ENCODE data around the gene BCAS1. TPM values are rescaled to one million over a fixed set of nuclear protein-coding genes. Genes with fewer than 3 reads are reported as not detected.
A peak's percentile ranks its signal among the peaks of the same experiment; 100 is the strongest.

BCAS1 gene
- total RNA-seq, 2 donors from 2014 or later = not detected

DNA sequence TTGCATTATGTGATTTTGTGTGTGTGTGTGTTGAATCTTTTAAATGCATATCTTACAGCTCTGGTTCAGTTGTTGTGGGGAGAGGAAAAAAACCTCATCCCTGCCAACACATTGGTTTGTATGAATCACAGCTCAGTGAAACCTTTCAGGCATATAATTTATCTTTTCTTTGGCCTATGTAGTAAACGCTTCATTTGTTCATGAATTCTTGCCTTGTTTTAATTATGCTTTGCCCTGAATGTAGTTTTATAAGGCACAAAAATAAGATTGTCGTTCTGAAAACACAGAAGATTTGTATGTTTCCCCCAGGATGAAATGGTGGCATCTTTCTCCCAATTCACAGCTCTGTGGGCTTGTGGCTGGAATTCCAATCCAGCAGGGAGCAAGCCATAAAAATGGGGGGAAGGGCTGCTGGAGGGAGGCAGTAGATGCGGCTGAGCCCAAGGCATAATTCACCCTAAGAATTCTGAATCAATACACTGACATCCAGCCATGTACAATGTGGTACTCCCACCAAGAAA is 45.1 kb downstream of the BCAS1 start:
- H3K27ac ChIP-seq (ENCODE audit: low read depth, low read length) = no peak overlapping the region
- no peaks in the 10 kb centered on the region for H3K4me1 ChIP-seq (ENCODE audit: control insufficient read depth, insufficient read depth, low read length)
- H3K9ac ChIP-seq (ENCODE audit: extremely low read depth, low read length, poor library complexity, severe bottlenecking) = no peak overlapping the region
- H3K36me3 ChIP-seq (ENCODE audit: control insufficient read depth, insufficient read depth, low read length) = no peaks in the 10 kb centered on the region
- no peaks in the 10 kb centered on the region for H3K27me3 ChIP-seq (ENCODE audit: control insufficient read depth, insufficient read depth, low read length, poor library complexity, severe bottlenecking)
- Mint-ChIP-seq H3K27me3 (ENCODE audit: insufficient read depth) (no peaks in the 10 kb centered on the region), H3K4me3 (no peak overlapping the region), H3K9me3 (no peaks in the 10 kb centered on the region), H3K4me1 (peaks cover 2% of the 10 kb centered on the region), H3K36me3 (ENCODE audit: low read depth) (no peaks in the 10 kb centered on the region), H3K27ac (no peak overlapping the region)
- DNase-seq = peak; percentile 53
- H3K4me3 ChIP-seq (ENCODE audit: low read length) = no peak overlapping the region
- TF ChIP-seq, protein P1, sequence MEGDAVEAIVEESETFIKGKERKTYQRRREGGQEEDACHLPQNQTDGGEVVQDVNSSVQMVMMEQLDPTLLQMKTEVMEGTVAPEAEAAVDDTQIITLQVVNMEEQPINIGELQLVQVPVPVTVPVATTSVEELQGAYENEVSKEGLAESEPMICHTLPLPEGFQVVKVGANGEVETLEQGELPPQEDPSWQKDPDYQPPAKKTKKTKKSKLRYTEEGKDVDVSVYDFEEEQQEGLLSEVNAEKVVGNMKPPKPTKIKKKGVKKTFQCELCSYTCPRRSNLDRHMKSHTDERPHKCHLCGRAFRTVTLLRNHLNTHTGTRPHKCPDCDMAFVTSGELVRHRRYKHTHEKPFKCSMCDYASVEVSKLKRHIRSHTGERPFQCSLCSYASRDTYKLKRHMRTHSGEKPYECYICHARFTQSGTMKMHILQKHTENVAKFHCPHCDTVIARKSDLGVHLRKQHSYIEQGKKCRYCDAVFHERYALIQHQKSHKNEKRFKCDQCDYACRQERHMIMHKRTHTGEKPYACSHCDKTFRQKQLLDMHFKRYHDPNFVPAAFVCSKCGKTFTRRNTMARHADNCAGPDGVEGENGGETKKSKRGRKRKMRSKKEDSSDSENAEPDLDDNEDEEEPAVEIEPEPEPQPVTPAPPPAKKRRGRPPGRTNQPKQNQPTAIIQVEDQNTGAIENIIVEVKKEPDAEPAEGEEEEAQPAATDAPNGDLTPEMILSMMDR (conservative IDR thresholded peaks at IDR 0.05) = no peak
- 70 to 79% methylated on average over 2 to 3 of the region's 3 CpGs for WGBS, 2 experiments (ENCODE audit: insufficient coverage in 1 of 2, insufficient read length in 1 of 2)
- no peaks in the 10 kb centered on the region for H3K9me3 ChIP-seq (ENCODE audit: control insufficient read depth, low read length)

DNA sequence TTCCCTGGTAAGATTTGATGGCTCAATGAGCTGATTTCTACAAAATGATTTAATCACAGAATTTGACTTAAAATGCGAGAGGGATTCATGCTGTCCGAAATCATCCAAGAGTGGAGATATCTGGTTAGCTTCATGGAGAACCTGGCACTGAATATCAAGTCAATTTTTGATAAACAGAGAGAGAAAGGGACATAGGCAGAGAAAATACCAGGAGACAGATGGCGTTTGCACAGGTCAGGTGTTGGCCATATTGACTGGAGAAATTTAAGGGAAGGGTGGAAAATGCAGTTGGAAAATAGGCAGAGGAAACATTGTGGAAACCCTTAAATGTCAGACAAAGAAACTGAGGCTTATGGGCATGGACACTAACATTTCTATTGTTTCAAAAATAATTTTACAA is 47.0 kb downstream of the BCAS1 start:
- TF ChIP-seq, protein P1 (conservative IDR thresholded peaks at IDR 0.05) = no peak

DNA sequence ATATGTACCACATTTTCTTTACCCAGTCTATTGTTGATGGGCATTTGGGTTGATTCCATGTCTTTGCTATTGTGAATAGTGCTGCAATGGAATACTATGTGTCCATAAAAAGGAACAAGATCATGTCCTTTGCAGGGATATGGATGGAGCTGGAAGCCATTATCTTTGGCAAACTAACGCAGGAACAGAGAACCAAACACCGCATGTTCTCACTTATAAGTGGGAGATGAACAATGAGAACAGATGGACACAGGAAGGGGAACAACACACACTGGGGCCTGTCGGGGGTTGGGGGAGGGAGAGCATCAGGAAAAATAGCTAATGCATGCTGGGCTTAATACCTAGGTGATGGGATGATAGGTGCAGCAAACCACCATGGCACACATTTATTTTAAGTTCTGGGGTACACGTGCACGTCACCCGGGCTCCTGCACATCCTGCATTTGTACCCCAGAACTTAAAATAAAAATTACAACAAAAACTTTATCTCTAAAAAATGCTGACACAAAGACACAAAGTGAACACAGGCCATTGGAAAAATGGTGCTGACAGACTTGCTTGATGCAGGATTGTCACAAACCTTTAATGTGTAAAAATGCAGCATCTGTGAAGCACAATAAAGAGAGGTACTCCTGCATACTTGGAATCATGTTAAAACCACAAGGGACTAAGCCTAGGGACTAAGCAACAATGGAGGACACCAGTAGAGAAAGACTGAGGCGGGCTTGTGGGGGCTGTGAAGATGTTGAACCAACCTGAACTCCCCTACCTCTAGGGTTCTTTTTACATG is 48.8 kb downstream of the BCAS1 start:
- H3K36me3 Mint-ChIP-seq (ENCODE audit: low read depth) = no peaks in the 10 kb centered on the region
- no peak for DNase-seq
- TF ChIP-seq, protein P1 (conservative IDR thresholded peaks at IDR 0.05) = no peak

More for the DNA sequence above, 47.0 kb downstream of the BCAS1 start:
- Histone ChIP-seq H3K9me3 (ENCODE audit: control insufficient read depth, low read length) (no peaks in the 10 kb centered on the region), H3K4me3 (ENCODE audit: low read length) (no peak overlapping the region), H3K36me3 (ENCODE audit: control insufficient read depth, insufficient read depth, low read length) (no peaks in the 10 kb centered on the region), H3K27me3 (ENCODE audit: control insufficient read depth, insufficient read depth, low read length, poor library complexity, severe bottlenecking) (no peaks in the 10 kb centered on the region), H3K27ac (ENCODE audit: low read depth, low read length) (no peak overlapping the region), H3K4me1 (ENCODE audit: control insufficient read depth, insufficient read depth, low read length) (no peaks in the 10 kb centered on the region), H3K9ac (ENCODE audit: extremely low read depth, low read length, poor library complexity, severe bottlenecking) (no peak overlapping the region)
- Mint-ChIP-seq H3K27ac (no peak overlapping the region), H3K4me3 (no peak overlapping the region), H3K27me3 (ENCODE audit: insufficient read depth) (no peaks in the 10 kb centered on the region), H3K4me1 (peaks cover 2% of the 10 kb centered on the region), H3K9me3 (no peaks in the 10 kb centered on the region), H3K36me3 (ENCODE audit: low read depth) (no peaks in the 10 kb centered on the region)
- WGBS, 2 experiments (ENCODE audit: insufficient coverage in 1 of 2, insufficient read length in 1 of 2) = 96 to 97% methylated on average over 3 of the region's 3 CpGs
- no peak for DNase-seq

More for the DNA sequence above, 48.8 kb downstream of the BCAS1 start:
- Mint-ChIP-seq H3K4me3 (no peak overlapping the region), H3K27me3 (ENCODE audit: insufficient read depth) (no peaks in the 10 kb centered on the region), H3K9me3 (no peaks in the 10 kb centered on the region), H3K27ac (no peak overlapping the region), H3K4me1 (peaks cover 2% of the 10 kb centered on the region)
- no peaks in the 10 kb centered on the region for H3K27me3 ChIP-seq (ENCODE audit: control insufficient read depth, insufficient read depth, low read length, poor library complexity, severe bottlenecking)
- H3K4me1 ChIP-seq (ENCODE audit: control insufficient read depth, insufficient read depth, low read length) = no peaks in the 10 kb centered on the region
- H3K9me3 ChIP-seq (ENCODE audit: control insufficient read depth, low read length) = no peaks in the 10 kb centered on the region
- WGBS, 2 experiments (ENCODE audit: insufficient coverage in 1 of 2, insufficient read length in 1 of 2) = 78 to 90% methylated on average over 5 to 7 of the region's 7 CpGs
- no peak overlapping the region for H3K4me3 ChIP-seq (ENCODE audit: low read length)
- H3K36me3 ChIP-seq (ENCODE audit: control insufficient read depth, insufficient read depth, low read length) = no peaks in the 10 kb centered on the region
- H3K27ac ChIP-seq (ENCODE audit: low read depth, low read length) = no peak overlapping the region
- no peak overlapping the region for H3K9ac ChIP-seq (ENCODE audit: extremely low read depth, low read length, poor library complexity, severe bottlenecking)
